ENCODE measurements around the gene EGLN1. TPM values are rescaled to one million over a fixed set of nuclear protein-coding genes. Genes with fewer than 3 reads are reported as not detected.

EGLN1 gene
- total RNA-seq, 4 donors from 2014 or later, result 42.5 to 67.5 (median 56.7) TPM

DNA sequence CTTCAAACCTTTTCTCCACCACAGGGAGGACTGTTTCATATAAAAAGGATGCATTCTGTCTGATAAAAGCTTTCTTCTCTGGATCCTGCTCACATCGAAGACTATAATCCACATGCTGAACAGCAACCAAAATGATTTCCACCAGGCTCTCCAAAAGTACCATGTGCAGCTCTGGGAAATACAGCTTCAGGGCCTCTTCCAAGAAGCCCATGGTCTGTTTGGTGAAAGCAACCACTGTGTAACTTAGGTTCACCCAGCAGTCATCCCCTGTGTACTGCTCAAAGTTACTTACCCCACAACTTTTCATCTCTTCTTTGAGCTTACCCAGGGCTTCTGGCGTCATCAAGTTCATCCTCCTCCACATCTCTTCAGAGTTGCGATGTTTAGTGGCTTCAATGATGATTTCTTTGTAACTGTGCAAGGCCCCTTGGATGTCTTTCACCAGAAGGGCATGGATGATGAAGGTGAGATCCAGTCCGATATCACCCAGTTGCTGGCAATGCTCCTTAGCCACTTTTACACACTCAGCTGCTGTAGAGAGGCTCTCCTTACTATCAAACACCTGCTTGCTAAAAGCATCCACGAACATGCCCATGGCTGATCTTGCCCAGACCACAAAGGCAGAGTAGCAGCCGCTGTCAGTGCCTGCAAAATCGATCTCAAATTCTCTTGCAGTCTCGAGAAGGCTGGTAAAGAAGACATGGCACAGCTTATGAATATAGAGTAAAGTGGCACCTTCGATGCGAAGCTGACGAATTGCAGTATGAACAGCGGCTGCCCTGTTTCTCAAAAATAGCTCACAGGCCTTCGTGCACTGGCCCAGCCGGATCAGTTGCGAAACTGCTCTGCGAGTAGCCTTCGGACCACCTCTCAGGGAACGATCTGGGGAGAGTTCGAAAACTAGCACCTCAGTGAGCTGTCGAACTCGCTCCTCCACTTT lies 86.2 kb downstream of the EGLN1 start:
- Histone ChIP-seq H3K9me3 (no peaks in the 10 kb centered on the region), H3K4me3 (peak overlapping the region; percentile 74 to 85), H3K4me1 (peaks cover 4 to 71% (median 34%) of the 10 kb centered on the region in 3 donors), H3K36me3 (peaks cover 0 to 6% of the 10 kb centered on the region in 2 donors), H3K27me3 (no peaks in the 10 kb centered on the region), H3K27ac (peak overlapping the region in 2 of 4 donors; percentile 92 to 94)
- TF ChIP-seq POLR2AphosphoS5 (IDR thresholded peaks at IDR 0.05) (no peak), POLR2A (IDR thresholded peaks at IDR 0.05) (no peak), CTCF (IDR thresholded peaks at IDR 0.05) (no peak), EP300 (IDR thresholded peaks at IDR 0.05) (no peak)
- ATAC-seq, result no peak
- 69 to 70% methylated on average over 2 to 9 of the region's 21 CpGs for WGBS, 2 donors (ENCODE audit: low coverage in 1 of 2)

DNA sequence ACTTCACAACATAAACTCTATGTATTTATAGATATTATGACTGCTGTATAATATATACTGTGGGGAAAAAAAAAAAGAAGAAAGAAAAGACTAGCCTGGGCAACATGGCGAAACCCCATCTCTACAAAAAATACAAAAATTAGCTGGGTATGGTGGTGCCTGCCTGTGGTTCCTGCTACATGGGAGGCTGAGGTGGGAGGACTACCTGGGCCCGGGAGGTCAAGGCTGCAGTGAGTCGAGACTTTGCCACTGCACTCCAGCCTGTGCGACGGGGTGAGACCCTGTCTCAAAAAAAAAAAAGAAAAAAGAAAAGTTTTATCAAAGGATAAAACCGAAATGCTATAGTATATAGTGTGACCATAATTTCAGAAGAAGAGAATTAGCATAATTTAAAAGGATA lies 87.1 kb downstream of the EGLN1 start:
- H3K27ac ChIP-seq, result no peak overlapping the region
- no peak for TF ChIP-seq EP300 (IDR thresholded peaks at IDR 0.05)
- TF ChIP-seq POLR2AphosphoS5 (IDR thresholded peaks at IDR 0.05), result no peak
- no peak for TF ChIP-seq CTCF (IDR thresholded peaks at IDR 0.05)
- TF ChIP-seq POLR2A (IDR thresholded peaks at IDR 0.05), result no peak
- no peak for ATAC-seq
- no peaks in the 10 kb centered on the region for H3K27me3 ChIP-seq
- H3K4me3 ChIP-seq, result peak overlapping the region; percentile 12 to 74
- peaks cover 0 to 4% of the 10 kb centered on the region in 2 donors for H3K36me3 ChIP-seq
- WGBS, 2 donors (ENCODE audit: low coverage in 1 of 2), result 75 to 82% methylated on average over 3 to 6 of the region's 6 CpGs
- no peaks in the 10 kb centered on the region for H3K9me3 ChIP-seq
- H3K4me1 ChIP-seq, result peaks cover 4 to 64% (median 34%) of the 10 kb centered on the region in 3 donors

- WGBS, 2 donors (ENCODE audit: low coverage in 1 of 2), result 85% methylated on average over 1 of the region's 1 CpG; no CpG with 5 or more reads in 1 of the 2 donors
- Histone ChIP-seq H3K27ac (no peak overlapping the region), H3K36me3 (peaks cover 0 to 4% of the 10 kb centered on the region in 2 donors), H3K9me3 (no peaks in the 10 kb centered on the region), H3K27me3 (no peaks in the 10 kb centered on the region), H3K4me3 (peak overlapping the region in 1 of 2 donors; percentile 74), H3K4me1 (peaks cover under 1 to 56% (median 29%) of the 10 kb centered on the region in 3 donors)
- no peak for ATAC-seq
- TF ChIP-seq POLR2AphosphoS5 (IDR thresholded peaks at IDR 0.05) (no peak), CTCF (IDR thresholded peaks at IDR 0.05) (no peak), POLR2A (IDR thresholded peaks at IDR 0.05) (no peak), EP300 (IDR thresholded peaks at IDR 0.05) (no peak)
Measured at GRCh38 chr1:231334079-231334666, 87.9 kb downstream of the EGLN1 start.

- no peaks in the 10 kb centered on the region for H3K9me3 ChIP-seq
- WGBS, 2 donors (ENCODE audit: low coverage in 1 of 2), result 92 to 96% methylated on average over 1 of the region's 1 CpG
- no peaks in the 10 kb centered on the region for H3K27me3 ChIP-seq
- ATAC-seq, result no peak
- H3K27ac ChIP-seq, result no peak overlapping the region
- no peak for TF ChIP-seq CTCF (IDR thresholded peaks at IDR 0.05)
- no peak for TF ChIP-seq POLR2A (IDR thresholded peaks at IDR 0.05)
- no peak for TF ChIP-seq EP300 (IDR thresholded peaks at IDR 0.05)
- TF ChIP-seq POLR2AphosphoS5 (IDR thresholded peaks at IDR 0.05), result no peak
- peaks cover 0 to 51% (median 27%) of the 10 kb centered on the region in 3 donors for H3K4me1 ChIP-seq
- no peak overlapping the region for H3K4me3 ChIP-seq
- H3K36me3 ChIP-seq, result peaks cover 0 to 4% of the 10 kb centered on the region in 2 donors
Measured at GRCh38 chr1:231332761-231333160, 89.3 kb downstream of the EGLN1 start.

Data from gastroesophageal sphincter (tissue), 4 donors.